ENCODE results near the gene DNAH14.
"Not testable (repeated sequence)": the region's sequence is repeated elsewhere in the genome, so short reads cannot be mapped to it uniquely, and the experiment has no call there.

The DNAH14 gene

GRCh38 chr1:225342695-225343094 is 413.2 kb downstream of the DNAH14 start:
- no peak for DNase-seq (ENCODE audit: low read depth, low spot score)

GRCh38 chr1:225343618-225344017 is 414.1 kb downstream of the DNAH14 start:
- DNase-seq (ENCODE audit: low read depth, low spot score) = no peak

- DNase-seq (ENCODE audit: low read depth, low spot score) = no peak
Observed at GRCh38 chr1:225347123-225347683, 417.7 kb downstream of the DNAH14 start.

GRCh38 chr1:225348400-225348799 is 418.9 kb downstream of the DNAH14 start:
- DNase-seq (ENCODE audit: low read depth, low spot score) = no peak

GRCh38 chr1:225349826-225350225 is 420.4 kb downstream of the DNAH14 start:
- no peak for DNase-seq (ENCODE audit: low read depth, low spot score)

- DNase-seq (ENCODE audit: low read depth, low spot score) = no peak
Observed at GRCh38 chr1:225350872-225351271, 421.4 kb downstream of the DNAH14 start.

- no peak for DNase-seq (ENCODE audit: low read depth, low spot score)
Observed at GRCh38 chr1:225354906-225355305, 425.4 kb downstream of the DNAH14 start.

- DNase-seq (ENCODE audit: low read depth, low spot score) = no peak
Observed at GRCh38 chr1:225355863-225356262, 426.4 kb downstream of the DNAH14 start.

GRCh38 chr1:225360119-225360518 is 430.6 kb downstream of the DNAH14 start:
- DNase-seq (ENCODE audit: low read depth, low spot score) = no peak

- no peak for DNase-seq (ENCODE audit: low read depth, low spot score)
Observed at GRCh38 chr1:225361176-225361575, 431.7 kb downstream of the DNAH14 start.

GRCh38 chr1:225362805-225363204 is 433.3 kb downstream of the DNAH14 start:
- DNase-seq (ENCODE audit: low read depth, low spot score) = no peak

GRCh38 chr1:225364439-225364838 is 435.0 kb downstream of the DNAH14 start:
- no peak for DNase-seq (ENCODE audit: low read depth, low spot score)

- DNase-seq (ENCODE audit: low read depth, low spot score) = no peak
Observed at GRCh38 chr1:225366018-225366417, 436.5 kb downstream of the DNAH14 start.

GRCh38 chr1:225366552-225366951 is 437.1 kb downstream of the DNAH14 start:
- DNase-seq (ENCODE audit: low read depth, low spot score) = no peak

- DNase-seq (ENCODE audit: low read depth, low spot score) = no peak
Observed at GRCh38 chr1:225368036-225368552, 438.6 kb downstream of the DNAH14 start.

GRCh38 chr1:225371366-225372010 is 442.0 kb downstream of the DNAH14 start:
- no peak for DNase-seq (ENCODE audit: low read depth, low spot score)

GRCh38 chr1:225373155-225373554 is 443.7 kb downstream of the DNAH14 start:
- DNase-seq (ENCODE audit: low read depth, low spot score) = no peak

- no peak for DNase-seq (ENCODE audit: low read depth, low spot score)
Observed at GRCh38 chr1:225374996-225375395, 445.5 kb downstream of the DNAH14 start.

GRCh38 chr1:225378880-225379279 is 449.4 kb downstream of the DNAH14 start:
- peak; percentile 91 for DNase-seq (ENCODE audit: low read depth, low spot score)

- no peak for DNase-seq (ENCODE audit: low read depth, low spot score)
Observed at GRCh38 chr1:225380691-225381090, 451.2 kb downstream of the DNAH14 start.

- DNase-seq (ENCODE audit: low read depth, low spot score) = not testable (repeated sequence)
Observed at GRCh38 chr1:225386860-225387259, 457.4 kb downstream of the DNAH14 start.

- no peak for DNase-seq (ENCODE audit: low read depth, low spot score)
Observed at GRCh38 chr1:225388372-225388771, 458.9 kb downstream of the DNAH14 start.

GRCh38 chr1:225389843-225390242 is 460.4 kb downstream of the DNAH14 start:
- DNase-seq (ENCODE audit: low read depth, low spot score) = no peak
